DND-41 (cell line): Measurements from ENCODE around the gene DYDC1.

Experiments used
- ATAC-seq: fragments of 200-7000 bp; cut with Tn5 transposase; 3 replicates; pipeline ENCODE4 v1.9.1; 2021; ENCODE audit warnings: low read depth; ENCODE audit not compliant: insufficient read depth
- DNase-seq: peaks from one replicate; pipeline ENCODE4 v3.0.0-alpha.2; 2020
- H2AFZ ChIP-seq: 2 replicates; pipeline ENCODE4 v1.6.0; 2012; ENCODE audit warnings: low read depth, low read length
- H3K27ac ChIP-seq: 2 replicates; pipeline ENCODE4 v1.5.1; 2012; ENCODE audit warnings: low read length, inconsistent platforms
- H3K27me3 ChIP-seq: fragments of 200-600 bp; sonication (generic); 2 replicates; pipeline ENCODE4 v1.6.0; 2012; ENCODE audit warnings: low read length, mild to moderate bottlenecking, inconsistent platforms; ENCODE audit not compliant: insufficient read depth, poor library complexity
- H3K36me3 ChIP-seq: 2 replicates; pipeline ENCODE4 v1.5.1; 2012; ENCODE audit warnings: low read length, inconsistent platforms; ENCODE audit not compliant: insufficient read depth
- H3K4me1 ChIP-seq: 2 replicates; pipeline ENCODE4 v1.5.1; 2012; ENCODE audit warnings: mild to moderate bottlenecking, low read length; ENCODE audit not compliant: insufficient read depth
- H3K4me2 ChIP-seq: 2 replicates; pipeline ENCODE4 v1.6.0; 2012; ENCODE audit warnings: mild to moderate bottlenecking, moderate library complexity, low read length, inconsistent platforms; ENCODE audit not compliant: insufficient read depth
- H3K4me3 ChIP-seq, 2 experiments: fragments of 200-600 bp in 1 of 2; shearing (Covaris generic) in 1 of 2; 2 replicates each; pipeline ENCODE4 v1.5.1; 2012 to 2016; ENCODE audit warnings: inconsistent platforms in 2 of 2, low read length in 2 of 2, mild to moderate bottlenecking in 2 of 2, low read depth in 1 of 2, moderate library complexity in 1 of 2
- H3K79me2 ChIP-seq: 2 replicates; pipeline ENCODE4 v1.6.0; 2012; ENCODE audit warnings: low read length, inconsistent platforms; ENCODE audit not compliant: insufficient read depth
- H3K9ac ChIP-seq: 2 replicates; pipeline ENCODE4 v1.6.0; 2012; ENCODE audit warnings: low read depth, mild to moderate bottlenecking, inconsistent platforms, low read length, moderate library complexity
- H3K9me3 ChIP-seq: 2 replicates; pipeline ENCODE4 v1.5.1; 2012; ENCODE audit warnings: low read length, moderate library complexity, mild to moderate bottlenecking, inconsistent platforms; ENCODE audit not compliant: insufficient read depth, severe bottlenecking
- H4K20me1 ChIP-seq: 2 replicates; pipeline ENCODE4 v1.6.0; 2012; ENCODE audit warnings: low read length; ENCODE audit not compliant: insufficient read depth
- EZH2 ChIP-seq: IDR thresholded peaks from 3 replicates; pipeline ENCODE4 v1.6.1; 2012; ENCODE audit warnings: borderline replicate concordance, low read depth, mild to moderate bottlenecking, moderate library complexity, low read length, inconsistent platforms; ENCODE audit not compliant: severe bottlenecking
- TF ChIP-seq, protein P1 (sequence below): IDR thresholded peaks from 2 replicates; pipeline ENCODE4 v1.5.1; 2012; ENCODE audit warnings: borderline replicate concordance, low read length, moderate library complexity, mild to moderate bottlenecking; ENCODE audit not compliant: poor library complexity, severe bottlenecking; ENCODE audit errors: extremely low read depth

Gene DYDC1

DNA sequence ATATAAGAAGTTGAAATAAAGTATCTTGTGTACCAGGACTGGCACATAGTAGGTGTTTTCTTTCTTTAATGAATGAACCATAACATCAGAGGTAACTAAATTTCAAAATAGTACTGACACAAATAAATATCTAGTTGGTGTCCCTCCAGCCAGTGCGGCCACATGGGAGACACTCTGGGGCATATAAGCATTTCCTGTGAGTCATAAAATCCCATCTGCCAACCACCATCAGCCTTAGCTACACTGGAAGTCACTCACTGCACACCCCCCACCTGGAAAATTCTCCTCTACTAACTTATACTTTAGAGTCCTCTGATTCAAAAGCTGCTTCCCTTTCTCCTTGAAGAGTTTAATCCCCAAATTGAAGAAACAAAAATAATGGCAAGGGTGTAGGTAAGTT is 32.5 kb downstream of the DYDC1 start:
- Histone ChIP-seq H3K27ac (no peak overlapping the region), H3K4me3 (no peak overlapping the region), H4K20me1 (no peaks in the 10 kb centered on the region), H3K9me3 (no peaks in the 10 kb centered on the region), H3K27me3 (peaks cover 5% of the 10 kb centered on the region), H3K36me3 (no peaks in the 10 kb centered on the region), H3K4me2 (no peak overlapping the region), H2AFZ (no peak overlapping the region), H3K9ac (no peak overlapping the region), H3K79me2 (no peaks in the 10 kb centered on the region), H3K4me1 (no peaks in the 10 kb centered on the region)
- DNase-seq = no peak
- no peak for TF ChIP-seq EZH2
- TF ChIP-seq, protein P1, sequence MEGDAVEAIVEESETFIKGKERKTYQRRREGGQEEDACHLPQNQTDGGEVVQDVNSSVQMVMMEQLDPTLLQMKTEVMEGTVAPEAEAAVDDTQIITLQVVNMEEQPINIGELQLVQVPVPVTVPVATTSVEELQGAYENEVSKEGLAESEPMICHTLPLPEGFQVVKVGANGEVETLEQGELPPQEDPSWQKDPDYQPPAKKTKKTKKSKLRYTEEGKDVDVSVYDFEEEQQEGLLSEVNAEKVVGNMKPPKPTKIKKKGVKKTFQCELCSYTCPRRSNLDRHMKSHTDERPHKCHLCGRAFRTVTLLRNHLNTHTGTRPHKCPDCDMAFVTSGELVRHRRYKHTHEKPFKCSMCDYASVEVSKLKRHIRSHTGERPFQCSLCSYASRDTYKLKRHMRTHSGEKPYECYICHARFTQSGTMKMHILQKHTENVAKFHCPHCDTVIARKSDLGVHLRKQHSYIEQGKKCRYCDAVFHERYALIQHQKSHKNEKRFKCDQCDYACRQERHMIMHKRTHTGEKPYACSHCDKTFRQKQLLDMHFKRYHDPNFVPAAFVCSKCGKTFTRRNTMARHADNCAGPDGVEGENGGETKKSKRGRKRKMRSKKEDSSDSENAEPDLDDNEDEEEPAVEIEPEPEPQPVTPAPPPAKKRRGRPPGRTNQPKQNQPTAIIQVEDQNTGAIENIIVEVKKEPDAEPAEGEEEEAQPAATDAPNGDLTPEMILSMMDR = no peak
- no peak for ATAC-seq

DNA sequence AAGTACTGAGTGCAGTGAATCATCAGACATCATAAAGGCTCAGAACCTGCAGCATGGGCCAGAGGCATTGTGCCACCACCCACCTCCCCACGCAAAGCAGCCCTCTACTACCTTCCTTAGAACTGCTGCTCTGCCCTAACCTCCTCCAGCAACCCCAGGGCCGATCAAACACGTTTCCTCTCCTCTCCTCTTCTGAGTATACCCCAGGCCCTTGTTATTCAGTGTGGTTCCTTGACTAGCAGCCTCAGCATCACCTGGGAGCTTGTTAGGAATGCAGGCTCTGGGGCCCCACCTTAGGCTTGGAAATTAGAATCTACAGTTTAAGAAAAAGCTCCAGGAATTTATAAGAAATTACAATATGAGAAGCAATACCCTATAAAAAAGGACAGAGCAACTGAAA is 33.2 kb downstream of the DYDC1 start:
- Histone ChIP-seq H3K4me3 (no peak overlapping the region), H3K27me3 (peaks cover 5% of the 10 kb centered on the region), H2AFZ (no peak overlapping the region), H3K4me1 (no peaks in the 10 kb centered on the region), H3K9ac (no peak overlapping the region), H3K36me3 (no peaks in the 10 kb centered on the region), H3K79me2 (no peaks in the 10 kb centered on the region), H3K9me3 (no peaks in the 10 kb centered on the region), H3K4me2 (no peak overlapping the region), H4K20me1 (no peaks in the 10 kb centered on the region), H3K27ac (no peak overlapping the region)
- no peak for ATAC-seq
- TF ChIP-seq, protein P1 = no peak
- no peak for TF ChIP-seq EZH2
- no peak for DNase-seq

DNA sequence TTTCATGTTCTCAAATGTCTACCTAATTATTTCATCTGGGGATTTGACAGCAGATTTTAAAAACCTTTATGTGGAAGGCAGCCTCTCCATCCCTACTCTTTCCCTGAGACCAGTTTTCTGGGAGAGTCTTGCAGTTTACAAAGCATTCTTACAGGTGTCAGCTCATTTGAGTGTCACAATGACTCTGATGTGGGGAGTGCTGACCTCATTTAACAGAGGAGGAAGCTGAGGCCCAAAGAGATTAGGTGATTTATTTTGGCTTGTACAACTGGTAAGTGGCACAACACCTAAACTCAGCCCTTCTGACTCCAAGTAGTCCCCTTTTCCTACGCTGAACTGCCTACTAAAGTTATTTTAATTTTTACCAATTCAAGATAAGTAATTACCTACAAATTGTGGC is 33.8 kb downstream of the DYDC1 start:
- TF ChIP-seq, protein P1 = no peak
- TF ChIP-seq EZH2 = no peak

DNA sequence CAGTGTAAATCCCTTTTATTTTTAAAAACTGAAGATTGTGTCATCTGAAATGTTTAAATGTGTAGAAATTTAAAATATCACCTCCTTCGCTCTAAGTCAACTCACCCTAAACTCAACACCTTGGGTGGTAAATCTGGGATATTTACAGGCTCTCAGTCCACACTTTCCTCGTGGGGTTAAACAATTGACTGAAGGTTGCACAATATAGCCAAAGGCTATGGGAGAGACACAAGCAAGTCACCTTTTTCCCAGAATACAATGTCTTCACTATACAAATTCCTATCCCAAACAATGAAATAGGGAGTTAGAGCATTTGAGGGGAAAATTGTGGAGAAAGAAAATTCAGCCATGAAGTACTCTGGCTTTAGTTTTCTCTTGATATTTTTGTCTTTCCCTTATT is 34.4 kb downstream of the DYDC1 start:
- Histone ChIP-seq H3K4me2 (no peak overlapping the region), H3K9me3 (no peaks in the 10 kb centered on the region), H3K4me3 (no peak overlapping the region), H3K27ac (no peak overlapping the region), H3K9ac (no peak overlapping the region), H3K27me3 (peaks cover 5% of the 10 kb centered on the region), H2AFZ (no peak overlapping the region), H3K36me3 (no peaks in the 10 kb centered on the region), H3K79me2 (no peaks in the 10 kb centered on the region), H4K20me1 (no peaks in the 10 kb centered on the region), H3K4me1 (no peaks in the 10 kb centered on the region)
- DNase-seq (no peak), ATAC-seq (no peak)
- no peak for TF ChIP-seq EZH2
- TF ChIP-seq, protein P1 = no peak

More for the DNA sequence above, 33.8 kb downstream of the DYDC1 start:
- no peak for ATAC-seq
- no peak for DNase-seq
- Histone ChIP-seq H3K9ac (no peak overlapping the region), H3K36me3 (no peaks in the 10 kb centered on the region), H3K4me1 (no peaks in the 10 kb centered on the region), H3K79me2 (no peaks in the 10 kb centered on the region), H2AFZ (no peak overlapping the region), H3K27me3 (peaks cover 5% of the 10 kb centered on the region), H3K4me2 (no peak overlapping the region), H3K4me3 (no peak overlapping the region), H3K27ac (no peak overlapping the region), H3K9me3 (no peaks in the 10 kb centered on the region), H4K20me1 (no peaks in the 10 kb centered on the region)
